ENCODE data around the gene GRK6. TPM values are rescaled to one million over a fixed set of nuclear protein-coding genes. Genes with fewer than 3 reads are reported as not detected.

The GRK6 gene
- total RNA-seq, 1 experiment from 2014 or later, result 75.2 TPM

GRCh38 chr5:177437623-177438022 lies 11.1 kb downstream of the GRK6 start:
- Histone ChIP-seq H3K4me1 (ENCODE audit: insufficient read depth, low read length) (no peaks in the 10 kb centered on the region), H4K5ac (ENCODE audit: insufficient read length, low read depth, low read length) (no peak overlapping the region), H3K79me2 (ENCODE audit: insufficient read depth, low read length) (no peaks in the 10 kb centered on the region), H3K18ac (ENCODE audit: insufficient read length, low read depth, low read length) (no peak overlapping the region), H2BK20ac (ENCODE audit: low read depth, low read length, poor library complexity, severe bottlenecking) (no peak overlapping the region), H3K9me3 (ENCODE audit: control insufficient read depth, low read depth, low read length) (no peaks in the 10 kb centered on the region), H3K4me2 (ENCODE audit: insufficient read depth, insufficient read length, low read length) (no peak overlapping the region), H3K9ac (ENCODE audit: extremely low read depth, insufficient read length, low read length) (no peak overlapping the region), H4K91ac (ENCODE audit: insufficient read length, low read depth, low read length) (no peak overlapping the region), H3K4ac (ENCODE audit: low read depth, low read length) (no peak overlapping the region), H4K20me1 (ENCODE audit: control insufficient read depth, insufficient read depth, insufficient read length) (peaks cover 2% of the 10 kb centered on the region), H3K56ac (ENCODE audit: insufficient read length, low read depth, low read length) (no peak overlapping the region), H2AK5ac (ENCODE audit: insufficient read length, low read length) (no peak overlapping the region), H3K27me3 (ENCODE audit: insufficient read depth, low read length) (no peaks in the 10 kb centered on the region), H2BK120ac (ENCODE audit: low read depth, low read length, poor library complexity, severe bottlenecking) (no peak overlapping the region), H3K23ac (ENCODE audit: insufficient read length, low read depth, low read length) (no peak overlapping the region), H2BK5ac (ENCODE audit: insufficient read length, low read length) (no peak overlapping the region), H3T11ph (ENCODE audit: low read length) (no peak overlapping the region), H3K79me1 (ENCODE audit: insufficient read depth, low read depth, low read length, poor library complexity, severe bottlenecking) (no peaks in the 10 kb centered on the region), H3K23me2 (ENCODE audit: insufficient read length, low read depth, low read length, poor library complexity, severe bottlenecking) (no peaks in the 10 kb centered on the region), H3K27ac (ENCODE audit: insufficient read length, low read depth, low read length) (no peak overlapping the region), H2BK12ac (ENCODE audit: insufficient read length, low read depth, low read length) (no peak overlapping the region), H2BK15ac (ENCODE audit: low read depth, low read length) (no peak overlapping the region), H3K14ac (ENCODE audit: insufficient read depth, low read length) (no peak overlapping the region), H2AFZ (ENCODE audit: low read length) (no peak overlapping the region), H4K8ac (replicated peaks; ENCODE audit: insufficient read length, low read depth, low read length) (no peak overlapping the region)
- no CpG with 5 or more reads among the region's 4 CpGs for WGBS (ENCODE audit: extremely low coverage, insufficient read length, low lambda C conversion rate)
- DNase-seq, result peak; percentile 27
- H3K4me3 Mint-ChIP-seq, result no peak overlapping the region; a peak in 1 of 5 replicates
- no peak overlapping the region; a peak in 1 of 7 replicates for H3K27ac Mint-ChIP-seq
- H3K36me3 Mint-ChIP-seq (ENCODE audit: insufficient read depth in 1 of 3, low read depth in 3 of 3), result peaks cover 26 to 81% (median 65%) of the 10 kb centered on the region in 3 experiments
- H3K9me3 Mint-ChIP-seq, result peaks cover 0 to 3% of the 10 kb centered on the region in 2 experiments; a peak in 1 of 5 replicates
- H3K27me3 Mint-ChIP-seq (ENCODE audit: low read depth), result peaks cover 3% of the 10 kb centered on the region
- TF ChIP-seq, protein P1, sequence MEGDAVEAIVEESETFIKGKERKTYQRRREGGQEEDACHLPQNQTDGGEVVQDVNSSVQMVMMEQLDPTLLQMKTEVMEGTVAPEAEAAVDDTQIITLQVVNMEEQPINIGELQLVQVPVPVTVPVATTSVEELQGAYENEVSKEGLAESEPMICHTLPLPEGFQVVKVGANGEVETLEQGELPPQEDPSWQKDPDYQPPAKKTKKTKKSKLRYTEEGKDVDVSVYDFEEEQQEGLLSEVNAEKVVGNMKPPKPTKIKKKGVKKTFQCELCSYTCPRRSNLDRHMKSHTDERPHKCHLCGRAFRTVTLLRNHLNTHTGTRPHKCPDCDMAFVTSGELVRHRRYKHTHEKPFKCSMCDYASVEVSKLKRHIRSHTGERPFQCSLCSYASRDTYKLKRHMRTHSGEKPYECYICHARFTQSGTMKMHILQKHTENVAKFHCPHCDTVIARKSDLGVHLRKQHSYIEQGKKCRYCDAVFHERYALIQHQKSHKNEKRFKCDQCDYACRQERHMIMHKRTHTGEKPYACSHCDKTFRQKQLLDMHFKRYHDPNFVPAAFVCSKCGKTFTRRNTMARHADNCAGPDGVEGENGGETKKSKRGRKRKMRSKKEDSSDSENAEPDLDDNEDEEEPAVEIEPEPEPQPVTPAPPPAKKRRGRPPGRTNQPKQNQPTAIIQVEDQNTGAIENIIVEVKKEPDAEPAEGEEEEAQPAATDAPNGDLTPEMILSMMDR (conservative IDR thresholded peaks at IDR 0.05), result no peak
- H3K4me1 Mint-ChIP-seq, result peaks cover 14 to 25% of the 10 kb centered on the region in 2 experiments
